K562 (cell line): ENCODE measurements around the gene CCL27. TPM values are rescaled to one million over a fixed set of nuclear protein-coding genes. Genes with fewer than 3 reads are reported as not detected.

Experiments
- CCAR2 ChIP-seq: fragments of 200-400 bp; formaldehyde crosslinking; IDR thresholded peaks from 2 replicates; pipeline ENCODE4 v1.6.1; 2017; ENCODE audit warnings: mild to moderate bottlenecking, low read depth, low read length
- CREB1 ChIP-seq, 2 experiments: sonication (generic) in 1 of 2; formaldehyde crosslinking in 1 of 2; IDR thresholded peaks; 2 replicates each; pipeline versions ENCODE4 v1.6.1 to v1.8.0; 2012 to 2022; ENCODE audit warnings: inconsistent platforms in 1 of 2, mild to moderate bottlenecking in 1 of 2, missing genetic modification reagents in 1 of 2, moderate library complexity in 1 of 2
- CREM ChIP-seq: IDR thresholded peaks from 2 replicates; pipeline ENCODE4 v1.6.1; 2014; ENCODE audit warnings: antibody characterized with exemption, low read depth
- DNMT1 ChIP-seq: fragments of 450-650 bp; IDR thresholded peaks from 2 replicates; pipeline ENCODE4 v1.6.1; 2016; ENCODE audit warnings: antibody characterized with exemption, mild to moderate bottlenecking
- ETV5 ChIP-seq: sonication (generic); formaldehyde crosslinking; IDR thresholded peaks from 2 replicates; pipeline ENCODE4 v1.4.0; 2020; ENCODE audit warnings: low read depth, mild to moderate bottlenecking, missing genetic modification reagents
- FOXJ2 ChIP-seq: fragments of 200-800 bp; sonication (Bioruptor generic); IDR thresholded peaks from 2 replicates; pipeline ENCODE4 v1.6.1; 2016; ENCODE audit warnings: missing genetic modification characterization, missing compliant biosample characterization
- GABPB2 ChIP-seq: fragments of 250-450 bp; sonication (Bioruptor Pico); conservative IDR thresholded peaks from 2 replicates; pipeline ENCODE4 v1.5.1; 2021; ENCODE audit warnings: mild to moderate bottlenecking
- HNRNPL ChIP-seq: fragments of 200-400 bp; formaldehyde crosslinking; IDR thresholded peaks from 2 replicates; pipeline ENCODE4 v1.6.1; 2017; ENCODE audit warnings: low read depth, mild to moderate bottlenecking, low read length
- HNRNPUL1 ChIP-seq: fragments of 200-400 bp; formaldehyde crosslinking; IDR thresholded peaks from 2 replicates; pipeline ENCODE4 v1.6.1; 2017; ENCODE audit warnings: low read length
- HOMEZ ChIP-seq: fragments of 250-450 bp; sonication (Bioruptor Pico); IDR thresholded peaks from 2 replicates; pipeline ENCODE4 v1.4.0; 2020; ENCODE audit warnings: mild to moderate bottlenecking, moderate library complexity
- LARP7 ChIP-seq: fragments of 450-650 bp; IDR thresholded peaks from 2 replicates; pipeline ENCODE4 v1.6.1; 2016
- MTA3 ChIP-seq: fragments of 450-650 bp; formaldehyde crosslinking; IDR thresholded peaks from 2 replicates; pipeline ENCODE4 v1.6.1; 2017; ENCODE audit warnings: mild to moderate bottlenecking, borderline replicate concordance
- RBFOX2 ChIP-seq: fragments of 200-400 bp; formaldehyde crosslinking; IDR thresholded peaks from 2 replicates; pipeline ENCODE4 v1.6.1; 2017; ENCODE audit warnings: low read depth, mild to moderate bottlenecking, low read length, moderate library complexity
- TCF3 ChIP-seq: sonication (generic); formaldehyde crosslinking; IDR thresholded peaks from 2 replicates; pipeline ENCODE4 v1.4.0; 2020; ENCODE audit warnings: mild to moderate bottlenecking, missing genetic modification reagents
- THAP12 ChIP-seq: fragments of 250-450 bp; sonication (Bioruptor Pico); IDR thresholded peaks from 2 replicates; pipeline ENCODE4 v1.9.0; 2021; ENCODE audit warnings: mild to moderate bottlenecking, inconsistent platforms
- ZMIZ1 ChIP-seq, 2 experiments: fragments of 150-350 bp in 1 of 2; IDR thresholded peaks; 2 replicates each; pipeline ENCODE4 v1.6.1; 2012 to 2016; ENCODE audit warnings: low read depth in 2 of 2, low read length in 2 of 2, mild to moderate bottlenecking in 1 of 2, moderate library complexity in 1 of 2
- ZNF143 ChIP-seq: sonication (generic); formaldehyde crosslinking; IDR thresholded peaks from 2 replicates; pipeline ENCODE4 v1.9.0; 2022; ENCODE audit warnings: mild to moderate bottlenecking, missing genetic modification reagents
- ZNF184 ChIP-seq: sonication (generic); formaldehyde crosslinking; IDR thresholded peaks from 2 replicates; pipeline ENCODE4 v1.5.0; 2020; ENCODE audit warnings: missing genetic modification reagents
- polyA plus RNA-seq, 8 experiments: library from polyadenylated mRNA; depleted of rRNA in 4 of 8; stranded (reverse) in 5 of 8; unstranded in 3 of 8; fragments of >200 nt; fragmentation: Nextera tagmentation in 2 of 8; fragmentation: Illumina TruSeq in 1 of 8; extraction: Ambion mirVana in 2 of 8; extraction: Trizol in 1 of 8; gene quantifications; 2 replicates each; pipeline versions ENCODE4 v1.2.1 to v1.2.3, GENCODE V29; 2011 to 2014; ENCODE audit warnings: inconsistent platforms in 1 of 8, missing spikeins in 1 of 8
- total RNA-seq, 7 experiments: library from RNA; depleted of rRNA in 6 of 7; stranded (reverse); fragments of >200 nt in 6 of 7; fragmentation: Illumina TruSeq in 2 of 7; extraction: Trizol in 2 of 7; gene quantifications; 2 replicates each; pipeline versions ENCODE4 v1.2.1 to v1.2.3, GENCODE V29; 2011 to 2021; ENCODE audit warnings: low replicate concordance in 1 of 7

The CCL27 gene
- total and polyA plus RNA-seq, 9 of the 15 experiments (the other 6 are each of a cell fraction or from before 2014, with no cell fraction given) = 0.10 to 0.53 (median 0.27) TPM; not detected in 5

GRCh38 chr9:34646211-34647083 lies 16.0 kb downstream of the CCL27 start, which contains the start of gene GALT (continued):
- TF ChIP-seq ZNF143 = no peak
- peak; percentile 40; the same call in 1 of the 2 replicates for TF ChIP-seq ETV5
- TF ChIP-seq RBFOX2 = peak; percentile 76
- peak; percentile 63; the same call in 1 of the 2 replicates for TF ChIP-seq MTA3
- no peak for TF ChIP-seq CCAR2
- no peak for TF ChIP-seq GABPB2 (CRISPR knock-in tag)
- no peak for TF ChIP-seq HOMEZ (CRISPR knock-in tag)
- TF ChIP-seq TCF3 (CRISPR knock-in tag) = no peak
- no peak for TF ChIP-seq HNRNPUL1
- no peak for TF ChIP-seq CREM
- no peak for TF ChIP-seq ZNF184
- TF ChIP-seq FOXJ2 = no peak
- TF ChIP-seq HNRNPL = no peak
- no peak; the same call in 1 of the 2 replicates for TF ChIP-seq CREB1 (IDR thresholded peaks at IDR 0.05)
- no peak; the same call in 1 of the 2 replicates for TF ChIP-seq CREB1 (CRISPR knock-in tag; IDR thresholded peaks at IDR 0.05)
- no peak for TF ChIP-seq THAP12 (CRISPR knock-in tag)
- no peak for TF ChIP-seq ZMIZ1 (IDR thresholded peaks at IDR 0.05; ENCODE audit: low read depth in 2 of 2, low read length in 2 of 2)
- TF ChIP-seq LARP7 = no peak
- no peak for TF ChIP-seq DNMT1
